ENCODE results near the gene P2RY2.
"Not testable (repeated sequence)": the region's sequence is repeated elsewhere in the genome, so short reads cannot be mapped to it uniquely, and the experiment has no call there.

P2RY2 gene

GRCh38 chr11:73271936-73272679 lies 54.0 kb downstream of the P2RY2 start, which contains the start of gene P2RY6 (continued):
- TF ChIP-seq ESRRG (CRISPR knock-in tag; IDR thresholded peaks at IDR 0.05) = no peak

DNA sequence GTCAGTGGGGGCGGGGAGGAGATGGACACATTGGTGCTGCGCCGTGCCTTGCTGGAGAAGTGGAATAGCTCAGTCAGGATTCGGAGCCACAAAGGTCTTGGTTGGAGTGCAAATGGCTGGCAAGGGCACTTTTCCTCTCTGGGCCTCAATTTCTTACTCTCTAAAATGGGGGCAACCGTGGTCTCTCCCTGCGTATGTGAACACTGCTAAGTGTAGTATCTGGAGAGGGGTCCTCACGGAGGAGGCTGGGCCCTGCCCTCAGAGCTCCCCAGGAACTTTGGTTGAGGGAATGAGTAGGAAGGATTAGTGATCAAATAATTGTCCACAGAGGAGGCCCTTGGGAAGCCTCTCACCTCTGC lies 54.6 kb downstream of the P2RY2 start:
- TF ChIP-seq, protein P1, sequence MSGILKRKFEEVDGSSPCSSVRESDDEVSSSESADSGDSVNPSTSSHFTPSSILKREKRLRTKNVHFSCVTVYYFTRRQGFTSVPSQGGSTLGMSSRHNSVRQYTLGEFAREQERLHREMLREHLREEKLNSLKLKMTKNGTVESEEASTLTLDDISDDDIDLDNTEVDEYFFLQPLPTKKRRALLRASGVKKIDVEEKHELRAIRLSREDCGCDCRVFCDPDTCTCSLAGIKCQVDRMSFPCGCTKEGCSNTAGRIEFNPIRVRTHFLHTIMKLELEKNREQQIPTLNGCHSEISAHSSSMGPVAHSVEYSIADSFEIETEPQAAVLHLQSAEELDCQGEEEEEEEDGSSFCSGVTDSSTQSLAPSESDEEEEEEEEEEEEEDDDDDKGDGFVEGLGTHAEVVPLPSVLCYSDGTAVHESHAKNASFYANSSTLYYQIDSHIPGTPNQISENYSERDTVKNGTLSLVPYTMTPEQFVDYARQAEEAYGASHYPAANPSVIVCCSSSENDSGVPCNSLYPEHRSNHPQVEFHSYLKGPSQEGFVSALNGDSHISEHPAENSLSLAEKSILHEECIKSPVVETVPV (CRISPR knock-in tag; IDR thresholded peaks at IDR 0.05) = no peak
- TF ChIP-seq, protein P2, sequence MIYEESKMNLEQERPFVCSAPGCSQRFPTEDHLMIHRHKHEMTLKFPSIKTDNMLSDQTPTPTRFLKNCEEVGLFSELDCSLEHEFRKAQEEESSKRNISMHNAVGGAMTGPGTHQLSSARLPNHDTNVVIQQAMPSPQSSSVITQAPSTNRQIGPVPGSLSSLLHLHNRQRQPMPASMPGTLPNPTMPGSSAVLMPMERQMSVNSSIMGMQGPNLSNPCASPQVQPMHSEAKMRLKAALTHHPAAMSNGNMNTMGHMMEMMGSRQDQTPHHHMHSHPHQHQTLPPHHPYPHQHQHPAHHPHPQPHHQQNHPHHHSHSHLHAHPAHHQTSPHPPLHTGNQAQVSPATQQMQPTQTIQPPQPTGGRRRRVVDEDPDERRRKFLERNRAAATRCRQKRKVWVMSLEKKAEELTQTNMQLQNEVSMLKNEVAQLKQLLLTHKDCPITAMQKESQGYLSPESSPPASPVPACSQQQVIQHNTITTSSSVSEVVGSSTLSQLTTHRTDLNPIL (CRISPR knock-in tag; IDR thresholded peaks at IDR 0.05; ENCODE audit: low read depth) = no peak
- TF ChIP-seq ZNF565 (CRISPR knock-in tag; conservative IDR thresholded peaks at IDR 0.05; ENCODE audit: low read depth) = no peak
- TF ChIP-seq ZFP3 (CRISPR knock-in tag; IDR thresholded peaks at IDR 0.05) = no peak
- no peak for TF ChIP-seq GLIS3 (CRISPR knock-in tag; IDR thresholded peaks at IDR 0.05)
- TF ChIP-seq ZFP30 (CRISPR knock-in tag; IDR thresholded peaks at IDR 0.05) = no peak
- no peak for TF ChIP-seq ZNF8 (CRISPR knock-in tag; IDR thresholded peaks at IDR 0.05)
- TF ChIP-seq RARB (CRISPR knock-in tag; IDR thresholded peaks at IDR 0.05) = no peak
- no peak for TF ChIP-seq ZC3H10 (CRISPR knock-in tag; IDR thresholded peaks at IDR 0.05)
- TF ChIP-seq SNAI2 (CRISPR knock-in tag; IDR thresholded peaks at IDR 0.05) = no peak
- no peak for TF ChIP-seq BACH2 (CRISPR knock-in tag; IDR thresholded peaks at IDR 0.05; ENCODE audit: borderline replicate concordance)
- no peak for TF ChIP-seq ARNTL (CRISPR knock-in tag; IDR thresholded peaks at IDR 0.05; ENCODE audit: borderline replicate concordance, low read depth)
- no peak for TF ChIP-seq POU6F1 (CRISPR knock-in tag; IDR thresholded peaks at IDR 0.05; ENCODE audit: borderline replicate concordance, low read depth)
- no peak for TF ChIP-seq TSHZ2 (CRISPR knock-in tag; IDR thresholded peaks at IDR 0.05)
- ATAC-seq = no peak

- no peak for ATAC-seq
- no peak for TF ChIP-seq GLIS3 (CRISPR knock-in tag; IDR thresholded peaks at IDR 0.05)
- TF ChIP-seq TSHZ2 (CRISPR knock-in tag; IDR thresholded peaks at IDR 0.05) = no peak
- TF ChIP-seq ARNTL (CRISPR knock-in tag; IDR thresholded peaks at IDR 0.05; ENCODE audit: borderline replicate concordance, low read depth) = no peak
- no peak; the same call in 1 of the 2 replicates for TF ChIP-seq TCF4 (CRISPR knock-in tag; IDR thresholded peaks at IDR 0.05; ENCODE audit: borderline replicate concordance)
- no peak for TF ChIP-seq CSDC2 (CRISPR knock-in tag; IDR thresholded peaks at IDR 0.05)
Observed at GRCh38 chr11:73273222-73273895, 55.3 kb downstream of the P2RY2 start.

- not testable (repeated sequence) for ATAC-seq
Observed at GRCh38 chr11:73274191-73274590, 56.1 kb downstream of the P2RY2 start.
